Glutamatergic neuron (in vitro differentiated cells): ENCODE data around the gene HSD17B12. TPM values are rescaled to one million over a fixed set of nuclear protein-coding genes. Genes with fewer than 3 reads are reported as not detected.

ENCODE experiments used
- DNase-seq: peaks from one replicate; pipeline ENCODE4 v3.0.0; 2022
- H3K27ac Mint-ChIP-seq: one replicate; pipeline ENCODE4 v1.8.0; 2020; ENCODE audit warnings: mild to moderate bottlenecking, mixed read lengths, inconsistent platforms; ENCODE audit not compliant: unreplicated experiment
- H3K27me3 Mint-ChIP-seq: one replicate; pipeline ENCODE4 v1.8.0; 2020; ENCODE audit warnings: mild to moderate bottlenecking, moderate library complexity, mixed read lengths, inconsistent platforms; ENCODE audit not compliant: unreplicated experiment
- H3K36me3 Mint-ChIP-seq: one replicate; pipeline ENCODE4 v1.8.0; 2020; ENCODE audit warnings: mild to moderate bottlenecking, mixed read lengths, inconsistent platforms; ENCODE audit not compliant: unreplicated experiment
- H3K4me1 Mint-ChIP-seq: one replicate; pipeline ENCODE4 v1.8.0; 2020; ENCODE audit warnings: mild to moderate bottlenecking, low read depth, mixed read lengths, inconsistent platforms; ENCODE audit not compliant: unreplicated experiment
- H3K4me3 Mint-ChIP-seq: one replicate; pipeline ENCODE4 v1.8.0; 2020; ENCODE audit warnings: mild to moderate bottlenecking, mixed read lengths, inconsistent platforms; ENCODE audit not compliant: unreplicated experiment
- H3K9me3 Mint-ChIP-seq: one replicate; pipeline ENCODE4 v1.8.0; 2020; ENCODE audit warnings: mild to moderate bottlenecking, moderate library complexity, mixed read lengths, inconsistent platforms; ENCODE audit not compliant: unreplicated experiment
- total RNA-seq: library from RNA; stranded (reverse); fragmentation: NEBNext Ultra II Directional; extraction: Animal tissue kit (Norgen Biotek cat#: 25700); gene quantifications from one replicate; pipeline ENCODE4 v1.2.1, GENCODE V29; 2021; ENCODE audit not compliant: unreplicated experiment
- TF ChIP-seq, protein P1 (sequence below): fragments of 200-600 bp; sonication (generic); IDR thresholded peaks from one replicate; pipeline ENCODE4 v1.5.0; 2021; ENCODE audit not compliant: partially characterized antibody, unreplicated experiment

HSD17B12 gene
- total RNA-seq, 1 donor from 2014 or later = 140 TPM

DNA sequence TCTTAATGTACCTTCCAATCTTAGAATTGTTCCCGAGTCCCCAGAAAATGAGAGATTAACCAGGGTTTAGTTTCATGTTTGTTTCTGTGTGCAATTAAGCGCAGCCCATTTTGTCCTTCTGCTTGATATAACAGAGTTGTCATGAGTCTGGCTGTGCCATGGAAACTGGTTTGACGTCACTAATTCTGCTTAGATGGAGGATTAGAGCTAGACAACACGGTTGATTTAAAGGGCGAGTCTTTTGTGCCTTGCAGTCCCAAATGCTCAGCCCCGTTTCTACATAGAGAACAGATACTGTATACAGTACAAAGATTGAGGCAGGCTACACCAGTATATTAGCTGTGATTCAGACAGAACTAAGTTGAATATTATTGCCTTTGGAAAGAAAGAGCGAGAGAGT, 154.6 kb downstream of the HSD17B12 start:
- H3K4me3 Mint-ChIP-seq = no peak overlapping the region
- no peaks in the 10 kb centered on the region for H3K36me3 Mint-ChIP-seq
- no peaks in the 10 kb centered on the region for H3K27me3 Mint-ChIP-seq
- no peaks in the 10 kb centered on the region for H3K9me3 Mint-ChIP-seq
- DNase-seq = no peak
- no peak overlapping the region for H3K27ac Mint-ChIP-seq
- peaks cover 7% of the 10 kb centered on the region for H3K4me1 Mint-ChIP-seq
- TF ChIP-seq, protein P1, sequence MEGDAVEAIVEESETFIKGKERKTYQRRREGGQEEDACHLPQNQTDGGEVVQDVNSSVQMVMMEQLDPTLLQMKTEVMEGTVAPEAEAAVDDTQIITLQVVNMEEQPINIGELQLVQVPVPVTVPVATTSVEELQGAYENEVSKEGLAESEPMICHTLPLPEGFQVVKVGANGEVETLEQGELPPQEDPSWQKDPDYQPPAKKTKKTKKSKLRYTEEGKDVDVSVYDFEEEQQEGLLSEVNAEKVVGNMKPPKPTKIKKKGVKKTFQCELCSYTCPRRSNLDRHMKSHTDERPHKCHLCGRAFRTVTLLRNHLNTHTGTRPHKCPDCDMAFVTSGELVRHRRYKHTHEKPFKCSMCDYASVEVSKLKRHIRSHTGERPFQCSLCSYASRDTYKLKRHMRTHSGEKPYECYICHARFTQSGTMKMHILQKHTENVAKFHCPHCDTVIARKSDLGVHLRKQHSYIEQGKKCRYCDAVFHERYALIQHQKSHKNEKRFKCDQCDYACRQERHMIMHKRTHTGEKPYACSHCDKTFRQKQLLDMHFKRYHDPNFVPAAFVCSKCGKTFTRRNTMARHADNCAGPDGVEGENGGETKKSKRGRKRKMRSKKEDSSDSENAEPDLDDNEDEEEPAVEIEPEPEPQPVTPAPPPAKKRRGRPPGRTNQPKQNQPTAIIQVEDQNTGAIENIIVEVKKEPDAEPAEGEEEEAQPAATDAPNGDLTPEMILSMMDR = no peak

DNA sequence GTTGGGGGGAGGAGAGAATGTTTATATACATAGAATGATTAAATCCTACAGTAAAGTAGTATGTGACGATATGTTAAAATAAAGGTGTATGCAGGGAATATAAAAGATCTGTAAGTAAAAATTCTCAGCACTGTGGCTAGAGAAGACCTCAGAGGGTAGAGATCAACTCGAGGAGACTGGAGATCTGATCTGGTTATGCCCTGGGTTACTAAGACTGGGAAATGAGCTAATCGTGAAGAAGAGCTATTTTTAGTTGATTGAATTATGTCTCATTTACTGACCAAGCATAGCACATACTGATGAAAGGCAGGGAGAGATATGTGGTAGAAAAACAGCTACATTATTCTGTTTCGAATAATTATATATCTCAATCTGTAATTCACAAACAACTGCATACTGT, 157.3 kb downstream of the HSD17B12 start:
- Mint-ChIP-seq H3K4me3 (no peak overlapping the region), H3K4me1 (peaks cover 11% of the 10 kb centered on the region)

DNA sequence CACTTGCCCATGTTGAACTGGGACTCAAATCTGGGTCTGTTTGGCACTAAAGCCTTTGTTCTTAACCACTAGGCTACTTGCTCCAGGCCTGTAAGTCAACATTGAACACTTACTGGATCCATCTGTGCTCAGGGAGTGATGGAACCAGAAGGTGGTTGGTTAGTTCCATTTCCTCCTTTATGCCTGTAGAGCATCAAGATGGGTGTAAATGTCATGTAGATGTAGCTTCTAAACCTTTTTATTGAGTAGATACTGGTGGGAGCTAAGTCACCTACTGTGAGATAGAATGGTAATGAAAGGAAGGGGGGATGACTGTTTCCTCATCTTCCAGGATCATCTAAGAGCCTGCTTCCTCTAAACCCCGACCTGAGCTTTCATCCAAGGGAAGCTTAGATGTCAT, 161.5 kb downstream of the HSD17B12 start:
- H3K36me3 Mint-ChIP-seq = no peaks in the 10 kb centered on the region
- no peaks in the 10 kb centered on the region for H3K27me3 Mint-ChIP-seq
- H3K9me3 Mint-ChIP-seq = no peaks in the 10 kb centered on the region
- H3K4me1 Mint-ChIP-seq = peaks cover 9% of the 10 kb centered on the region
- TF ChIP-seq, protein P1 = no peak
- no peak overlapping the region for H3K27ac Mint-ChIP-seq
- H3K4me3 Mint-ChIP-seq = no peak overlapping the region
- DNase-seq = no peak

More for the DNA sequence above, 157.3 kb downstream of the HSD17B12 start:
- TF ChIP-seq, protein P1 = no peak
- no peak overlapping the region for H3K27ac Mint-ChIP-seq
- H3K27me3 Mint-ChIP-seq = no peaks in the 10 kb centered on the region
- DNase-seq = no peak
- no peaks in the 10 kb centered on the region for H3K9me3 Mint-ChIP-seq
- H3K36me3 Mint-ChIP-seq = no peaks in the 10 kb centered on the region

DNA sequence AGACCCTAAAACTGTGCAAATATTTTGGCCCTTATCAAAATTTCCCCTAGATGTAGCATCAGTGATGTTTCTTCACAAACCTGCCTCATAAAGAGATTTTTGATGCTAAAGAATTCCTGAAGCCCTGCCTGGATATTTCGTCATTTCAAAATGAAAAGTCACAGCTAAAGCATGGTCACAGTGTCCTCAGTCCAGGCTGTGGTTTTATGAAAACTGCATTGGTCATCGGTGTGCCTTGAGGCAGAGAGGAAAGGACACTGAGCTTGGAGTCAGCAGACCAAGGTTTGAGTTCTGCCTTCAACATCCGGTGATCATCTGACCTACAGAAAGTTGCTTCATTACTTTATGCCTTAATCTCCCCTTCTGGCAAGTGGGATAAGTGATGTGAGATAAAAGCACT, 165.3 kb downstream of the HSD17B12 start:
- no peak for DNase-seq
- no peak overlapping the region for H3K4me3 Mint-ChIP-seq
- TF ChIP-seq, protein P1 = no peak
- no peaks in the 10 kb centered on the region for H3K27me3 Mint-ChIP-seq
- peaks cover 9% of the 10 kb centered on the region for H3K4me1 Mint-ChIP-seq
- H3K9me3 Mint-ChIP-seq = peaks cover 3% of the 10 kb centered on the region
- no peaks in the 10 kb centered on the region for H3K36me3 Mint-ChIP-seq
- no peak overlapping the region for H3K27ac Mint-ChIP-seq

DNA sequence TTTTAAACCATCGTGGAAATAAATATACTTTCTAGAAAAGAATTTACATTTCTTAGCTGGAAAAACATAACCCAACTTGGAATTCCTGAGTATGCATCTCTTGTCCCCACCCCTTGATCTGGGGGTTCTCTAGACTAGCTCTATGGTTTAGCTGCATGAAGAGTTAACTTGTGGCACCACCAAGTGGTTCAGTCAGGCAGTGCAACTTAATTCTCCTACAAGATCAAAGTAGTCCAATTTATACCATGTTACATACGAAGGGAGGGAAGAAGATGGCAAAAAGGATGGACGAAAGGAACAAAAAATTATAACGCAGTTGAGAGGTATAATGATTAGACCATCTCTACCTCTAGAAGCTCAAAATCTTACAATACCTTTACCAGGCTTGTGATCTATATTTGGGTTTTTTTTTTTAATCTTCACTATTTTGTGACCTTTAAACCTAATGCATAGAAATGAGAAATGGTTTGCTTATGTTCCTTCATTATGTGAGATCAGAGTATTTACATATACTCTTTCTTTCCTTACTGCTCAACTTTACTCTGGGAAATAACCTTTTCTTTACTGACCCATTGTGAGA, 171.6 kb downstream of the HSD17B12 start:
- H3K4me1 Mint-ChIP-seq = no peaks in the 10 kb centered on the region
- no peak overlapping the region for H3K27ac Mint-ChIP-seq
- TF ChIP-seq, protein P1 = peak; percentile 84
- DNase-seq = peak; percentile 64
- H3K36me3 Mint-ChIP-seq = no peaks in the 10 kb centered on the region
- H3K4me3 Mint-ChIP-seq = no peak overlapping the region
- H3K27me3 Mint-ChIP-seq = no peaks in the 10 kb centered on the region
- peaks cover 3% of the 10 kb centered on the region for H3K9me3 Mint-ChIP-seq
